Central memory CD4-positive, alpha-beta T cell (primary cell): Measurements from ENCODE around the gene DKK3.

ENCODE experiments used
- DNase-seq: peaks from one replicate; pipeline ENCODE4 v3.0.0; 2022

The DKK3 gene

DNA sequence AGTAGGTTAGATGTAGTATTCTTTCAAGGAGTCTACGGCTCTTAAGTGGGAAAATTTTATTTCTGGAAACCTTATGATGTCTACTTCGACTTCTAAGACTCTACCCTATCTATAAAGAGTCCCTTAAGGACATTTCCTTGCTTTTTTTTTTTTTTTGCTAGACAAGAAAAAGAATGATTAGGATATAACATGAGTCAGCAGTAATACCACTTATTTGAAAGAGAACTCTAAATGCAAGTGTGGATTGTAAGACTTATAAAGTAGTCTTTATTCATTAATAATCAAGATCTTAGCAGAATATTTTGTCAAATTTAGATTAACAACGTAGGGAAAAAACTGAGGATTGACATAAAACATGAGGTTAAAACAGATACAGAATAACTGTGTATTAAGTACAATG, 71.0 kb downstream of the DKK3 start:
- no peak for DNase-seq

DNA sequence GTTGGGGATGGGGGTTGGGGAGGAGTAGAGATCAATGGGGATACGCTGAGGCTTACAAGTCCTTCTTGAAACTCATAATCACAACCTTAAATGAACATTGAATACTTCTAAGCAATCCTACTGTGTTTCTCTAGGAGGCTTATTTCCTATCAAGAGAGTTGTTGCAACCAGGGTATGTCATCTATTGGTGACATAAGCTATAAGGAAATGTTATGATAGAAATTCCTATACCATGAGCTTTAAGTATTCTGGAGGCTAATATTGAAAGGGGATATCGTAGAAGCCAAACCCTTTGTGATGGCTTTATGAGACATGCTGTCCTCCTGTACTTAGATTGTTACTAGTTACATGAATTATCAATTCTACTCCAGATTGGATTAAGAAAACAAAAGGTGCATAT, 72.9 kb downstream of the DKK3 start:
- no peak for DNase-seq

DNA sequence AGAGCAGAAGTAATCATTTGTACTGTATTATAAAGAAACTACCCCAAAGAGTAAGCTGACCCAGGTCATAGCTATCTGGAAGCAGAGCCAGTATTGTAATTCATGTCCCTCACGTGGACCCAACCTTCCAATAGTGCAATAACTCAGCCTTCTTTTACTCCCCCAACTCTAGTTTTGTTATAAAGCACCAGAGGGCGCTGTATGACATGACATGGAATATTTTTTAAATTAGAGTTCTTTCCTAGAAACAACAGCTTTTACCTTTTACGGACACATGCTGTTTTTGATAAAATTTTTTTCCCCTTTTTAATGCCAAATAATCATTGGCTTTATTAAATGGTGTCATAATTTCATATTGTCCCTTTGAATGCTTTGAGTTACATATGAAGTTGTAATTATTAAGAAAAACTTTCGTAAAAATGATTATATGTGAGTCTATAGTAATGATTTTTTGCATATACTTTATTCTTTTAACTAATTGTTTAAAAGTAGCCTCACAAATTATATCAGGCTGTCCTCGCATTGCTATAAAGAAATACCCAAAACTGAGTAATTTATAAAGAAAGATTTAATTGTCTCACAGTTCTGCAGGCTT, 76.9 kb downstream of the DKK3 start:
- DNase-seq = peak; percentile 29

DNA sequence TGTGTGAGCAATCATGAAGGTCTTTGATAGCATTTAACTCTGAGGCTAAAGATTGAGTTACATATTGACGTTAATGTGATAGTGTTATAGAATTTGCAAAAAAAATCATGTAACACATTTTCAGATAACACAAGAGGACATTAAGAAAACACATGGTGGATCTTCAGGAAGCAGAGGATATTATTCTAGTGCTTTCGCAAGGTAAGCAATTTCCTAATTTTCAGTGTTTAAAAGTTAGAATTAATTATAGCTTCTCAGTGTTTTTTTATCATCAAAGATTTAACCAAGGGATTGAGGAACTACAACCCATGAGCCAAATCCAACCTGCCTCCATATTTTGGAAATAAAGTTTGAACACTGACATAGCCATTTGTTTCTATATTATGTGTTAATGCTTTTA, 78.5 kb downstream of the DKK3 start:
- no peak for DNase-seq

DNA sequence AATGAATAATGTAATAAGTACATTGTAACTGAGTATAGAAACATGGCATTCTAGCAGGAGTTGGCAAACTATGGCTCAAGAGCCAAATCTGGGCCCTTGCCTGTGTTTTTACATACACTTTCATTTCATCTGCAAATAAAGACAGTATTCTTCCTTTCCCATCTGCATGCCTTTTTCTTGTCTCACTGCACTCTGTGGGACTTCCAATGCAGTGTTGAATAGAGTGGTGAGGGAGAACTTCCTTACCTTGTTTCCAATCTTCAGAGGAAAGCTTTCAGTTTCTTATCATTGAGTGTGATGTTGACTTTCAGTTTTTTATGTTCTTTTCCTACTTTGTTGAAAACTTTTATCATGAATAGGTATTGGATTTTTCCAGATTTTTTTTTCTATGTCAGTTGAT, 84.6 kb downstream of the DKK3 start:
- no peak for DNase-seq

DNA sequence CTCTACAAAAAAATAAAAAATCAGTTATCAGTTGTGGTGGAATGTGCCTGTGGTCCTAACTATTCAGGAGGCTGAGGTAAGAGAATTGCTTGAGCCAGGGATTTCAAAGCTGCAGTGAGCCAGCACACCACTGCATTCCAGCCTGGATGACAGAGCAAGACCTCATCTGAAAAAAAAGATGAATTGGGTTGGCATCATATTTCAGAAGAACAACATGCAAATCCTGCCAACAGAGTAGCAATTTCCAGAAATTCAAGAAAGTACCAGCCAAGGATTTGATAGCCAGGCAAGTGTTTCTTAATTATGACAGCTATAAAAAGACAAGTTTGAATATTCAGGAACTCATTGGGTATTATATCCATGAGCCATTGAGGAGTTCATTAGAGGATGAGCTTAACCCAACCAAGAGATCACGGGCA, 91.4 kb downstream of the DKK3 start:
- DNase-seq = no peak

DNA sequence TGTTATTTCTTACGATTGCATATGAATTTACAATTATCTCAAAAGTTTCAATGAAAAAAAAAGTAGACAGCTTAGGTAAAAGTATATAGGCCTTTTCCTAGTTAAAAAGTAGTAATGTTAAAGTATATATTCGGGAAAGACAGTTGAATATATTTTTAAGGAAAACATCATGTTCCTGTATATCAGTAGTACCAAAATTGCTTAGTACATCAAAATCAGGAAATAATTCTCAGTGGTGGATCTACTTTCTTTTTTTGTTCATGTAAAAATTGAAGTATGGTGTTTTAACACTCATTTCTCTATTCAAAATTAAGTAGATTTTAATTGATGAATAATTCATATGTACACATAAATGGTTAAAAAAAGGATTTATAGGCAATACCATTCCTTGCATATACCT, 92.8 kb downstream of the DKK3 start:
- DNase-seq = no peak

DNA sequence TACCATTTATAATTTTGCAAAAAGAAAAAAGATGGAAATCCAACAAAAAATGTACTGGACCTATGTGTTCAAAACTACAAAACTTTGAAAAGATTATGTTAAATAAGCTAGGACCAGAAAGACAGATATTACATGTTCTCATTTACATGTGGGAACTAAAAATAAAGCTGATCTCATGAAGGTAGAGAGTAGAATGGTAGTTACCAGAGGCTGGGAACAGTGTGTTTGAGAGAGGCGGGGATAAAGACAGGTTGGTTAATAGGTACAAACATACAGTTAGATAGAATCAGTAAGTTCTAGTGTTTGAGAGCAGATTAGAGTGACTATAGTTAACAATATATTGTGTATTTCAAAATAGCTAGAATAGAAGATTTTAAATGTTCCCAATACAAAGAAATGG, 95.0 kb downstream of the DKK3 start:
- no peak for DNase-seq
